AML-193 (cell line): Measurements from ENCODE around the gene SIRT7.

Experiments used
- DNase-seq, 2 experiments: peaks; one replicate each; lab custom pipeline; 2025; lab: John Stamatoyannopoulos, UW

Gene SIRT7

GRCh38 chr17:81931557-81932332 lies 13.8 kb upstream of the SIRT7 start:
- DNase-seq: no peak

GRCh38 chr17:81931189-81931556 lies 13.2 kb upstream of the SIRT7 start:
- DNase-seq: no peak

GRCh38 chr17:81930142-81931125 lies 12.5 kb upstream of the SIRT7 start:
- DNase-seq: no peak

GRCh38 chr17:81929253-81930141 lies 11.5 kb upstream of the SIRT7 start:
- no peak for DNase-seq

GRCh38 chr17:81928544-81929252 lies 10.7 kb upstream of the SIRT7 start:
- DNase-seq: no peak

- peak; percentile 89 to 90 for DNase-seq
These were observed 9.9 kb upstream of the SIRT7 start, which contains the start of gene MAFG for GRCh38 chr17:81927653-81928543. MAFG (minus strand) TSS chr17:81927735; CDS start chr17:81923185, 4,550 bp downstream.

- no peak for DNase-seq
These were observed 9.2 kb upstream of the SIRT7 start for GRCh38 chr17:81927152-81927652.

- peak; percentile 87 to 88 for DNase-seq
These were observed 8.6 kb upstream of the SIRT7 start for GRCh38 chr17:81926451-81927151.

- DNase-seq: no peak
These were observed 8.0 kb upstream of the SIRT7 start for GRCh38 chr17:81925860-81926450.

GRCh38 chr17:81924557-81925532 lies 6.9 kb upstream of the SIRT7 start:
- no peak for DNase-seq

- DNase-seq: peak; percentile 93 to 94
These were observed 5.6 kb upstream of the SIRT7 start for GRCh38 chr17:81923302-81924260.

GRCh38 chr17:81922566-81923301 lies 4.8 kb upstream of the SIRT7 start:
- DNase-seq: no peak

GRCh38 chr17:81921996-81922565 lies 4.1 kb upstream of the SIRT7 start:
- DNase-seq: no peak

- DNase-seq: no peak
These were observed 3.5 kb upstream of the SIRT7 start for GRCh38 chr17:81921537-81921862.
